H1 (cell line): ENCODE results near the gene PPM1M.

Source experiments
- CTCF ChIP-seq, 3 experiments: IDR thresholded peaks; 1 replicate in 2 of 3; 2 replicates in 1 of 3; pipeline versions ENCODE4 v1.5.1 to v1.6.1; 2011; ENCODE audit warnings: low read length in 3 of 3, mild to moderate bottlenecking in 3 of 3, inconsistent platforms in 2 of 3, low read depth in 1 of 3, moderate library complexity in 1 of 3; ENCODE audit not compliant: insufficient read depth in 1 of 3; ENCODE audit errors: control extremely low read depth in 1 of 3
- JUN ChIP-seq: IDR thresholded peaks from 2 replicates; pipeline ENCODE4 v1.6.1; 2011; ENCODE audit warnings: low read depth, mild to moderate bottlenecking, improper control_type of control experiment, low read length
- JUND ChIP-seq: IDR thresholded peaks from 2 replicates; pipeline ENCODE4 v1.6.1; 2011; ENCODE audit warnings: mild to moderate bottlenecking, improper control_type of control experiment, low read length
- POLR2A ChIP-seq, 2 experiments: IDR thresholded peaks; 1 replicate in 1 of 2; 2 replicates in 1 of 2; pipeline ENCODE4 v1.6.1; 2011; ENCODE audit warnings: low read depth in 2 of 2, low read length in 2 of 2, mild to moderate bottlenecking in 2 of 2; ENCODE audit errors: control extremely low read depth in 1 of 2
- POLR2AphosphoS5 ChIP-seq: IDR thresholded peaks from 2 replicates; pipeline ENCODE4 v1.6.1; 2011; ENCODE audit warnings: low read depth, low read length
- RFX5 ChIP-seq: IDR thresholded peaks from 2 replicates; pipeline ENCODE4 v1.6.1; 2011; ENCODE audit warnings: low read depth, low read length, improper control_type of control experiment, borderline replicate concordance
- TEAD4 ChIP-seq: IDR thresholded peaks from 2 replicates; pipeline ENCODE4 v1.6.1; 2012; ENCODE audit warnings: low read depth, low read length, inconsistent platforms, mixed read lengths

- no peak for TF ChIP-seq POLR2AphosphoS5
- no peak for TF ChIP-seq CTCF (IDR thresholded peaks at IDR 0.05; ENCODE audit: control extremely low read depth in 1 of 3, insufficient read depth in 1 of 3, low read depth in 1 of 3, low read length in 3 of 3)
- TF ChIP-seq RFX5 = no peak
- no peak for TF ChIP-seq POLR2A (IDR thresholded peaks at IDR 0.05; ENCODE audit: control extremely low read depth in 1 of 2, low read depth in 2 of 2, low read length in 2 of 2)
- no peak for TF ChIP-seq TEAD4
- no peak for TF ChIP-seq JUN
- TF ChIP-seq JUND = no peak
Observed at GRCh38 chr3:52213005-52213404, 32.6 kb upstream of the PPM1M start.
